MM.1S (cell line): ENCODE results near the gene VMP1.

Source experiments
- CTCF ChIP-seq: fragments of 300-600 bp; sonication (generic); IDR thresholded peaks from 2 replicates; pipeline ENCODE4 v1.5.1; 2016; ENCODE audit warnings: antibody characterized with exemption, low read length, mixed read lengths
- EZH2phosphoT487 ChIP-seq: fragments of 300-600 bp; sonication (generic); IDR thresholded peaks from 2 replicates; pipeline ENCODE4 v1.6.1; 2018; ENCODE audit warnings: antibody characterized with exemption, low read length

GRCh38 chr17:59752922-59753321 is 45.5 kb downstream of the VMP1 start:
- TF ChIP-seq EZH2phosphoT487 (no peak), CTCF (no peak)
